Measurements from ENCODE around the gene MPP3.

MPP3 gene

GRCh38 chr17:43829738-43830137 lies 3.2 kb downstream of the MPP3 start:
- DNase-seq, result no peak

- no peak for DNase-seq
Measured at GRCh38 chr17:43827596-43827995, 5.3 kb downstream of the MPP3 start.

DNA sequence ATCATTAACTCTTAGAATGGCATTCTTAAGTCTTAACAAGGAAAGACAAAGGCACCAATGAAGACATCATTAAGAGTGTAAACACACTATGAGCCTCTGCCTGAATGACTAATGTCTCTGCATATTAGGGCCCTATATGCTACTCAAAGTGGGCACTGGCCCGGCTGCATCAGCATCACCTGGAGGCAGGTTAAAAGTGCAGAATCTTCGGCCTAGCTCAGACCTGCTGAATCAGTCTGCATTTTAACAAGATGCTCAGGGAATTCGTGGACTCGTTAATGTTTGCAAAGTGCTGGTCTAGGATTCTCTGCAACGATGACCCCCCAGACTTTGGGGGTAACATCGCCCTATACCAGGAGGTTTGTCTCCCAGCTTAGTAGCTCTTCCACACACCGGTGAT lies 6.7 kb downstream of the MPP3 start:
- DNase-seq, result no peak

DNA sequence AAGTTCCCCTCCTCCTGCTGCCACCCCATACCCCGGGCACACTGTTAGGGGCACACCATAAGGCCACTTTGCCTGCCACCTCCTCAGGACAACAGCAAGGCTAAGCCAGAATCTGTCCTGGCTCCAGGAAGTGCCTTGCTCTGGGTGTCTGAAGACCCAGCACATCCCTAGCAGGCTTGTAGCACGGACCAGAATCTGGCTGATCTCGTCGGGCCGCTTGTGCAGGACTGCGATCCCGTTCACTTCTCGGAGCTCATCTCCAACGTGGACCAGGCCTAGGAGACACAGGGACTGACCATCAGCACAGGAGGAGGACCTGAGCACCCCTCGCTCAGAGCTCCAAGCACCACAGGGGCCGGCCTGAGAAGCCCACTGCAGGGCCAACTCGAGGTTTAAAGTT lies 7.4 kb downstream of the MPP3 start:
- no peak for DNase-seq

GRCh38 chr17:43823350-43824084 lies 9.4 kb downstream of the MPP3 start:
- no peak for DNase-seq

GRCh38 chr17:43822570-43823190 lies 10.3 kb downstream of the MPP3 start:
- no peak for DNase-seq

DNA sequence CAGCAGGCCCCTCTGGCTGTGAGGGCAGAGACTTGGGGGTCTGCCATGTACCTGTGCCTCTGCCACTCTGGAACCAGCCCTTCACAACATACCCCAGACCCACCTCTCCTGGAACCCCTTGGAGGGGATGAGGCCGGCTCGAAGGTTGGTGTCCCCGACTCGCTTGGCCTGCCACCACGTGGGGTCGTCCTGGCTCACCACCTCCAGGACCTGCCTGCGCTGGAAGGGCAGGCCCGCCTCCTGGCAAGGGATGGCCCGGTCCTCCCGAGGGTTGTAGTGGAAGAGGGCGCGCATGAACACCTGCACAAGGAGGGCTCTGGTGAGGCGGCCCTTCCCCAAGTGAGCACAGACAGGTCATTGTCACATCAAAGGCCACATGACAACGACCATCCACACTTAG lies 12.2 kb downstream of the MPP3 start:
- no peak for DNase-seq

- no peak for DNase-seq
Measured at GRCh38 chr17:43818966-43819365, 14.0 kb downstream of the MPP3 start.

DNA sequence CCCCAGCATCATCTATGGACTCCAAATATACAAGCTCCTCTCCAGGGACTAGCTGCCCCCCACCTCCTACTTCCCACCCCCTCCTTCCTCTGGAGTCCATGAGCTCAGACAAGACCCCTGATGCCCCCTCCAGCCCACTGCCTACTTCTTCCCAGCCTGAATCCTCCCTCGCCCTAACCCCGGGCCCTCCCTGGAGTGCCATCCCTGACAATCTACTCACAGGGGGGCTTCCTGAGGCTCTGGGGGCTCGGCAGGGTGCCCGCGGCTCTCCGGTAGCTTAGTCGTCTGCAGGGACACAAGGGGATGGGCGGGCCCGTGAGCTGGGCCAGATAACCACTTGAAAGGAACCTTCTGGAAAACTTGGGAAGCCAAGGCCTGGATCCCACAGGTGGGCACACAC lies 15.1 kb downstream of the MPP3 start:
- no peak for DNase-seq

- no peak for DNase-seq
Measured at GRCh38 chr17:43816336-43817320, 16.3 kb downstream of the MPP3 start.

GRCh38 chr17:43814714-43815113 lies 18.2 kb downstream of the MPP3 start:
- DNase-seq, result no peak

DNA sequence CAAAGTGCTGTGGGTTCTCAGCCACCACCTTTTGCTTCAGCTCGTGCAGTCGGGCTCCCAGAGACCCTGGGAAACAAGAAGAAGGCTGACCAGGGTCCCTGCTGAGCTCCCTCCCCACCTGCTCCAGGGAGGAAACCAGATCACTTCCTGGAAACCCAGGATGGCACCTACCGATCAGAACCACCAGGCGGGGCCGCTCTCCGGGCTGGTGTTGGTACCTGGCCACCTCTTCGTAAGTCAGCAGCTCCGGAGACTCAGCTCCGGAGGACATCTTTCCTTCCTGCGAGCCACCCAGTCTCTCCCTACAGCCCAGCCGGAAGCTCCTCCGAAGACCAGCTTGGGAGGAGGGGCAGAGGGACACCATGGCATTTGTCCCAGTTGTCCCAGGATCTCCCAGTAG lies 18.9 kb downstream of the MPP3 start:
- DNase-seq, result no peak

DNA sequence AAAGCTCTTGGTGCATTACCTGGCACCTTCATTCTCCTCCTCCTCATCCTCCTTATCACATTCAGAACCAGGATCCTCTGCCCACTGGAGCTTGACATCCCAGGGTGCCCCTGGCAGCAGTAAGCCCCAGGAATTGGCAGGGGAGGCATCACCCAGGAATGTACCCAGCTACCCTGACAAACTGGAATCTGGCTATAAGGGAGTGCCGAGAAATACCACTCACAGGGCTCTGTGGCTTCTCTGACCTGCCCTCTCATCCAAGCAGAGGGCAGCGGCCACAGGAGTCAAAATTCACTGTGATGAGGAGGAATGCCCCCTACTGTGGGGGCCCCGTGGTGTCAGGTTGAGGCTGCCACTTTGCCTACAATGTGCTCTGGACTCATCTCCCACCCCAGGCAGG lies 19.6 kb downstream of the MPP3 start:
- DNase-seq, result no peak

GRCh38 chr17:43812396-43813265 lies 20.3 kb downstream of the MPP3 start:
- no peak for DNase-seq

DNA sequence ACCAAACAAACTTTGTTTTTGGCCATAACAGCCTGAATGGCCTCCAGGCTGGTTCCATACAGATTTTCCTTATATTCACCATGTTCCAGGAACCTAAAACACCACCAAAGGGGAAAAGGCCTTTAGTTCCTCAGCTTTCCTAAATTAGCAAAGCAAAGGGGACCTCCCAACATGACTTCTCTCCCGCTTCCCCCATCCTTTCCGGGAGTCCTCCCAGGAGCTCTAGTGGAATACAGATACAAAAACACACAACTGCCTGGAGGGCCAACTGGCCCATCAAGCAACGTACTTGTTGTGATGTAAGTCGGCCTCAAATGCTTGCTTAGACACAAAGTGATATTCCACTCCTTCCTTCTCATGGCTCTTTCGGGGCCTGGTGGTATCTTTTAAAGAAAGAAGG lies 22.1 kb downstream of the MPP3 start:
- no peak for DNase-seq

DNA sequence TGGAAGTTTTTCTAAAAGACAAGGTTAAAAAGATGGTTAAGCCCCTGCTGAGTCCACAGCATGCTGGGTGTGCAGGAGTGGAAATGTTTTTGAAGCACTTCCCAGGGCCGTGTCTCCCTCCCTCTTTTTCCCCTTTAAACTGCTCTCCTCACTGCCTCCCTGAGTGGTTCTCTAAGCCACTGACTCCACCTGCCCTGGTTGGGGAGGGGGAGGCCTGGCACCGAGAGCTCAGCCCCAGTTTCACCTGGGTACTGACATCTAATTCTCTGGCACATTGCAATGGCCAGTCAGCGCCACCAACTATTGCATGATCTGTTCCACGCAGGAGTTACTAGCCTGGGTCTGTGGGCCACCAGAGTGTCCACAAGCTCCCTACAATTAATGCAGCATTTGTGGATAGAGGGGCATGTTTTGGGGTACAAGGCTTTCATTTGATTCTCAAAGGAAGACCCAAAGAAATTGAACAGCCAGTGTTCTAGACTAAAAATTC lies 22.7 kb downstream of the MPP3 start:
- DNase-seq, result no peak

DNA sequence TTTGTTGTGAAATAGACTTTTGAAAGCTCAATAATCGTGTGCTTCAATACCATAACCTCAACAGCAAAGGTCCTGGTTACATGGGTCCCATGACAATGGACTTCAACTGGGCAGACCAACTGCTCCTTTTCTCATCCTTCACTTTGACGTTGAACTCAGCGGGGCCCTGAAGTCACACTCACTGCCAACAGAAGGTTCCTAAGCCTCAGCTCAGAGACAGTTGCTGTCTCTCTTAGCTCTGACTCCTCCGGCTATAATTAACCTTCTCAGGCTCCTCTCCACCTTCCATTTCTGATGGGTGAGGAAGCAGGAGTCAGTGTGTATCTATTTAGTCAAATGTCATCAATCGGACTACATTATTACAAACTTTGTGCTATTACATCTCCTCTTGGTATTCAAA lies 23.8 kb downstream of the MPP3 start:
- DNase-seq, result no peak

DNA sequence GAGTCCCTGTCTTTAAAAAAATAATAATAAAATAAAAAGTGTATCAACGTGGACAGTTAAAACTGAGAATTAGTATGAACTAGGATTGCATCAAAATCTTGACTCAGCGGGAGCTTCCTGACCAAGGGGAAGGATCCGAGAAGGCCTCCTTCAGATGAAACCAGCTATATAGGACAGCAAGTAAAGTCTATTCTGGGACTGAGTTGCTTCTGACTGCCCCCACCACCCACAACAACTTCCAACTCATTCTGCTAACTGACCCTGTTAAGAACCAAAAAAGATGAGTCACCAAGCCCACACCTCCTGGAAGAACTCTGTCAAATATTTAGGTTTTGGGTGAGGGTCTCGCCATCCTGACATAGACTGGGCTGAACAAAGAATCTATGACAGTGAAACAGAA lies 24.9 kb downstream of the MPP3 start:
- DNase-seq, result no peak

DNA sequence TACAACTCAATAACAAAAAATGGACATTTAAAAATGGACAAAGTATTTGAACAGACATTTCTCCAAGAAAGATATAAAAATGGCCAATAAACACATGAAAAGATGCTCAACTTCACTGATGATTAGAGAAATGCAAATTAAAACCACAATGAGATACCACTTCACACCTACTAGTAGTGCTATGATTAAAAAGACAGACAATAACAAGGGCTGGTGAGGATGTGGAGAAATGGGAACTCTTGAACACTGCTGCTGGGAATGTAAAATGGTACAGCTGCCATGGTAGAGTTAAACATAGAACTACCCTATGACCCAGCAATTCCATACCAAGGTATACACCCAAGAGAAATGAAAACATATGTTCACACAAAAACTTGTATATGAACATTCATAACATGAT lies 27.8 kb downstream of the MPP3 start:
- no peak for DNase-seq

GRCh38 chr17:43803758-43804157 lies 29.2 kb downstream of the MPP3 start:
- DNase-seq, result no peak

DNA sequence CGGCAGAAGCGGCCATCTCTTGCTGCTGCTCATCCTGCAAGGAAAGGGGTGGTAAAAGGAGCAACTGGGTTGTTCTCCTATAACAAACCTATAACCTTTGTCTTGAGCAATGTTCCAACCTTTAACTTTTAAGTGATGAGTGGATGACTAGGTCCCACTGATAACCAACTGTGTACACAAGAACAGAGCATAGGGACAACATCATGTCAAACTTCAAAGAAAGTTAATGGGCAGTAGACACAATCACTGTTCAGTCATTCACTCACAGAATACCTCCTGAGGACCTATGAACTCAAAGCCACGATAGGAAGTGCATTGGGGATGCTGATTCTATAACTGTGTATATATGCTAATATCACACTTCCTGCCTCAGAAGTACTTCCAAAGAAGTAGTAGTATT lies 31.1 kb downstream of the MPP3 start:
- DNase-seq, result no peak

DNA sequence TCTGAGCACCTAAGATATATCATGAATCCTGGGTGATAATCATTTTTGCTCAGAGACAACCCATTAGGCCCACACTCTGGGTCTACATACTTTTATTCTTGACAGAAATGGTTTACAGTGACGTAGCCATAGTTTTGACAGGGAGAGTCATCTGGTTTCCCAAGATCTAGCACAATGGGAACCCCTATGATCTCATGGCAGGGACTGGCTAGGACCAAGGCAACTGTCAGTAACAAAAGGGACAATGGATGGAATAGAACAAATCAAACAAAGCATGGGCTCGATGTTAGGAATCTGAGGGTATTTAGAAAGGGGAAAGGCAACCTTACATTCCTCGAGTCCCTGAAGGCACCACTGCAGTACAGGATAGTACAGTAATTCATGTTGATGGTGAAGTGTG lies 32.2 kb downstream of the MPP3 start:
- DNase-seq, result no peak

DNA sequence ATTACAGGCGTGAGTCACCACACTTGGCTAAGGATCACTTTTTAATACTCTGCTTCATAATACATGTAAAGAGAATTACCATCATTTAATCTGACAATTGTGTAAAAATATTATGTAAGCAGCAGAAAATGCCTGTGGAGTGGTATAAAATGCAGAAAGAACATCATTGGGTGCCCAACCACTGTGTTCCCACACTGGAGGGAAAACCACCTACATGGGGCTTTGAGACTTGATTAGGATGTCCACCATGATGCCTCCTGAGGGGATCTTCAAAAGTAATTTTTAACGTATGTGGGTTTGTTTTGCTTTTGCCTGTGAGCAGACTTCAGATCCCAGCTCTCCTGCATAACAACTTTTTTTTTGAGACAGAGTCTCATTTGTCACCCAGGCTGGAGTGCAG lies 33.9 kb downstream of the MPP3 start:
- no peak for DNase-seq
